ENCODE measurements around the gene KLHL20.

- TF ChIP-seq CTCF (IDR thresholded peaks at IDR 0.05) (no peak), ZFX (IDR thresholded peaks at IDR 0.05; ENCODE audit: borderline replicate concordance) (no peak)
Observed at GRCh38 chr1:173714441-173714758, 381 bp upstream of the KLHL20 start.

All from 22Rv1 (cell line).